Measurements from ENCODE around the gene KRTAP9-2.

DNA sequence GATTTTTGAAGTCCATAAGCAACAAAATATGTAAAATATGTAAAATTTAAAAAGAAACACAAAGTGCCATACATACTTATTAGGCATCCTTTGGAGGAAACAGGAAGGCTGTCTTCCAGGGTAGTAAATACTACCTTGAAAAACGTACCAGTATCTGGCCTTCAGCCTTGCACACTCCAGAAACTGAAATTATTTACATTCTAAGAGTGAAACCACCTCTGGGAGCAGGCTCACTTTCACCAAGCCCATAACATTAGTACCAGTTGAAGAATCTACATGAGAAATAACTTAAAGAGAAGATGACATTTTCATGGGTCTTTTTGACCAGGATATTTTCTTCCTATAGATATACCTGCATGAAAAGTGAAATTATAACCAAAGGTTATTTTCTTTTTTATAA lies 30.4 kb upstream of the KRTAP9-2 start:
- TF ChIP-seq, protein P1, sequence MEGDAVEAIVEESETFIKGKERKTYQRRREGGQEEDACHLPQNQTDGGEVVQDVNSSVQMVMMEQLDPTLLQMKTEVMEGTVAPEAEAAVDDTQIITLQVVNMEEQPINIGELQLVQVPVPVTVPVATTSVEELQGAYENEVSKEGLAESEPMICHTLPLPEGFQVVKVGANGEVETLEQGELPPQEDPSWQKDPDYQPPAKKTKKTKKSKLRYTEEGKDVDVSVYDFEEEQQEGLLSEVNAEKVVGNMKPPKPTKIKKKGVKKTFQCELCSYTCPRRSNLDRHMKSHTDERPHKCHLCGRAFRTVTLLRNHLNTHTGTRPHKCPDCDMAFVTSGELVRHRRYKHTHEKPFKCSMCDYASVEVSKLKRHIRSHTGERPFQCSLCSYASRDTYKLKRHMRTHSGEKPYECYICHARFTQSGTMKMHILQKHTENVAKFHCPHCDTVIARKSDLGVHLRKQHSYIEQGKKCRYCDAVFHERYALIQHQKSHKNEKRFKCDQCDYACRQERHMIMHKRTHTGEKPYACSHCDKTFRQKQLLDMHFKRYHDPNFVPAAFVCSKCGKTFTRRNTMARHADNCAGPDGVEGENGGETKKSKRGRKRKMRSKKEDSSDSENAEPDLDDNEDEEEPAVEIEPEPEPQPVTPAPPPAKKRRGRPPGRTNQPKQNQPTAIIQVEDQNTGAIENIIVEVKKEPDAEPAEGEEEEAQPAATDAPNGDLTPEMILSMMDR (IDR thresholded peaks at IDR 0.05): no peak
- TF ChIP-seq POLR2A (IDR thresholded peaks at IDR 0.05): no peak

Data from tibial nerve (tissue), 3 donors.